ENCODE measurements around the gene LGALS13.

The LGALS13 gene, protein sequence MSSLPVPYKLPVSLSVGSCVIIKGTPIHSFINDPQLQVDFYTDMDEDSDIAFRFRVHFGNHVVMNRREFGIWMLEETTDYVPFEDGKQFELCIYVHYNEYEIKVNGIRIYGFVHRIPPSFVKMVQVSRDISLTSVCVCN

DNA sequence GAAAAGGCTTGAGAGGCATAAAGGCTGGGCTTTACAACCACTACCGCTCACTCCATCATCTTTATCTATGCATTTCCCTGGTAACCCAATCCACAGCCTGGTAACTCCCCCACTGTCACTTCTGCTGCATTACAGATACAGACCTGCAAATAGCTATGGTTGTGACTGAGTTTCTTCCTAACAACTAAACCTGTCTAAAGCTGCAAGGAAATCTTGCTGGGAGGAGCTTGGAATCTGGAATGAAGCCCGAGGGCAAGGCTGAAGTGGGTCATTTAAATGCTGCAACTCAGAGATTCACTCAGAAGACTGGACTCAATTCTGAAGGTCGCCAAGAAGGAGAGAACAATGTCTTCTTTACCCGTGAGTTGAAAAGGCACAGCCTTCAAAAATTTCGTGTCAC lies at the start of gene LGALS13:
Gene LGALS13, plus strand, starts transcription at position 301 of the 400 bp plus-strand sequence. Its CDS starts 45 bp downstream, at position 346.
- no peak for DNase-seq

DNA sequence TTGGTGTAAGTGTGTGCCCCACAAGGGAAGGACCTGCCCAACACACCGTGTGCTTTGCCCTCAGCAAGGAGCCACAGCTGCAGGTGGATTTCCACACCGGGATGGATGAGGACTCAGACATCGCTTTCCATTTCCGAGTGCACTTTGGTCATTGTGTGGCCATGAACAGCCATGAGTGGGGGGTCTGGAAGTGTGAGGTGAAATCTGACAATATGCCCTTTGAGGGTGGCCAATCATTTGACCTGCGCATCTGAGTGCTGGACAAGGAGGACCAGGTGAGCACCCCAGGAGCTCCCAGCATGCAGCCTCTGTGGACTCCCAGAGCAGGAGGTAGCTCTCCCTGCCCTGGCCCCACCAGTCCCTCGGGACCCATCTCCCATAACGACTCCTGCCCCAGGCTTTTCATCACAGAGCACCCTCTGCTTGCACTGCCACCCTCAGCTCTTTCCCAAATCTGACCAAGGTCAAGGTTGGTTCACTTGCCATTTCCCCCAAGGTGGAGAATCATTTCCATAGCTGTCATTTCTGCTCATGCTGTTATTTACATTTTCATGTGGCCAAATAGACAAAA lies 49.2 kb upstream of the LGALS13 start:
- no peak for DNase-seq

DNA sequence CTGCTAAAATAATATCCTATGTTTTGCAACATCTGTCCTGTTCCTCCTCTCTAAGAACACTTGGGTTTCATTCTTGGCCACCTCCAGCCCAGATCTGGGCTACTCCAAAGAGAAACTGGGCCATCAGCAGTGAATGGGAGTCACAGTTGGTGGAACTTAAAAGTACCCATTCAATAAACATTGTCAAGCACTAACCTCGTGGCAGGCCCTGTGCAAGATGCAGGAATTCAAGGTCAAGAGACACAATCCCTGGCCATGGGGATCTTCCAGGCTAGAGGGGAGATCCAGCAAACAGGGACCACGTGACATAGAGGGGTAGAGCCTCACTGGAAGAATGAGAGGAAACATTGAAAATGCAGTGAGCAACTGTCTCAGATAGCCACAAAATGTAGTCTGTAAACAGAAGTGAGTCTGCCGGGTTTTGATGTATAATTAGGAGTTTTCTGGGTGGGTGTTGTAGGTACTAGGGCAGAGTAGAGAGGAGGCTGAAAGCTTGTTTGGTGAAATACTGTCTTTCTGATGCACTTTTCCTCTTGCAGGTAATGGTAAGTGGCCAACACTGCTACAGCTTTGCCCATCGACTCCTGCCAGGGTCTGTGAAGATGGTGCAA lies 47.5 kb upstream of the LGALS13 start:
- DNase-seq = peak; percentile 41

DNA sequence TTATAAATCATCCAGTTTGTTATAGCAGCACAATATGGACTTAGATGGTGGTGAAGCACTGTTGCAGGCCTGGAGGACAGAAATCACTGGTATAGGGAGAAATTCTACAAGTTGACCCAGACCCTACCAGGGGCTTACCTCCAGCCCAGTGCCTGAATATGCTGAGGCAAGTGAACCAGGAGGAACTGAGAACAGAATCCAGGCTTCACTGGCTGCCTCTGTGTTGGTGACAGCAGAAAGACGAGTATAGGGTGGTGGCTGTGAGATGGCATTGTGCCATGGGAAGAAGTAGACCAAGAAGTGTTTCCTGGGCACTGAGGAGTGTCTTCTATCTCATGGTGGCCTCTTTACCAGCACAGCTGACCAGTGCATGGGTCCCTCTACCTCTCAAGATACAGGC lies 46.4 kb upstream of the LGALS13 start:
- no peak for DNase-seq

DNA sequence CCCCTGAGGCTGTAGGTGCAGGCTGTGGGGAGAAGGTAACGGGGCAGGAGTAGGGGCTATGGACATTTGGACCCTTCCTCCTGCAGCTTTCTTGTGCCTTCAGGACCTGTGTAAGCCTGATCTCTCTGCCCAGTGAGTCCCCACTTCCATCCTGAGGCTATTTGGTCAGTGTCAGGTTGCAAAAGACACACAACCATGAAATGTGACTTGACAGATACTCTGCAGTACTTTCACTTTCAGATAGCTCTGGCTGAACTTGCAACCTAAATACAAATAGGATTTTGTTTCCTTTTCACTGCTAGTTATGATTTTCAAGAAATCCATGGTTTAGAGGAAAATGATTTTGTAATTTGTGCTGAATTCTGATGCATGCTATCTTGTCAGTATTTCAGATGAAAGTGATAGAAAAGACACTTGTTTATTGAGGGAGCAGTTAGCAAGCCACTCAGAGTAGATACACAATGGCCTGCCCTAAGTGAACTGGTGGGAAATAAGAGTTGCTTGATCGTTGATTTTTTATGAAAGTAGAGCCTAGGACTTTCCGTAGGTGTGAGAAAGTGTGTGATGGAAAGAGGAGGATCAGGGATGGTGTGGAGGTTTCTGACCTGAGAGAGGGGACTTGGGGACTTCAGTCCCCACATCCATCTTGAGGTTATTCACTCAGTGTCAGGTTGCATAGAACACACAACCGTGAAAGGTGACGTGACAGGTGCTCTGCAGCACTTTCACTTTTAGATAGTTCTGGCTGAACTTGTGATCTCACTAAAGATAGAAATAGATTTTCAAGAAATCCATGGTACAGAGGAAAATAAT lies 44.3 kb upstream of the LGALS13 start:
- DNase-seq = peak; percentile 90

DNA sequence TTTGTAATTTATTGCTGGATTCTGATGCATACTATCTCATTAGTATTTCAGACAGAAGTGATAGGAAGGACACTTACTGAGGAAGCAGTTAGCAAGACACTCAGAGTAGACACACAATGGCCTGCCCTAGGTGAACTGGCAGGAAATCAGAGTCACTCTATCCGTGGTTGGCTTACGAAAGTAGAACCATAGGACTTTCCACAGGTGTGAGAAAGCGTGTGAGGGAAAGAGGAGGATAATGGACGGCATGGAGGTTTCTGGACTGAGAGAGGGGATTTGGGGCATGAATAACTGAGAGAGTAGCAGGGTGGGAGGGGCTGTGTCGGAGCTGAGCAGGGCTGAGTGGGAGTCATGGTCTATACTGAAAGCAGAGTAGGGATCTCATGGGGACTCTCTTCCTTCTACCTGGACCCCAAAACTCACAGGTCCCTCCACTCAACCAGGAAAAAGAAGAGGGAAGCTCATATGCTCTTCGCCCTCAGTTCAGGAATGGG lies 43.7 kb upstream of the LGALS13 start:
- no peak for DNase-seq

DNA sequence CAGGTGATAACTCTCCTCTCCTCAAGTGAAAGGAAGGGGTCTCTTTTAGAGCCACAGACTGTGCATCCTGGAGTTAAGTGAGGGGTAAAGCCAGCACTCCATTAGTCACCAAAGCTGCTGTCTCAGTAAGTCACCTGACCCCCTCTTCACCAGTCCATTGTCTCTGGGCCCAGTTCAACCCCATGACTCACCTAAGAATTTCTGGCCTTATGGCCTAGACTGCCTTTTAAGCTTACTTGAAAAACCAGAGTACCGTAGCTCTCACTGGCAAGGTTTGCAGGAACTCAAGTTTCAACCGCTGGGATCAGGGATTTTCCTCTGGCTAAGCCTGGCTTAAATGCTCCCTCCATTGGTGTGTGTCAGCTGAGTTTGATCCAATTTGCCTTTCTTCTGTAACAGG lies 38.9 kb upstream of the LGALS13 start:
- DNase-seq = no peak

DNA sequence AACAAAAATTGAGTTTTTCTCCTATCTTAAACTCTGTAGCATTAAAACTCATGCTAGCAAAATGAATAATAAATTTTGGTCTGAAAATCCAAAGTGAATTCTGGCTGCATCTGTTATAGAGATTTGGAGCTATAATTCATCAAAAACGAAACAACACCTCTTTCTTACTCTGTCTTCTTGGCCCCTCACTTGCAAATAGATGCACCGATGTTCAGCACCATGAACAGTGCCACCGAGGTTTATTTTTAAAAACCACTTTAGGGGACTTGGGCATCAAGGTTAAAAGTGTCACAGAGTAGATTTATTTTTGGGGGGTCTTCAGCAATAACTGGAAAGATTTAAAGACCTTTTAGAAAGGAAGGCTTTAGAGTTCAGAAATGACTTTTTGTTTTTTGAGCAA lies 36.3 kb upstream of the LGALS13 start:
- DNase-seq = no peak

DNA sequence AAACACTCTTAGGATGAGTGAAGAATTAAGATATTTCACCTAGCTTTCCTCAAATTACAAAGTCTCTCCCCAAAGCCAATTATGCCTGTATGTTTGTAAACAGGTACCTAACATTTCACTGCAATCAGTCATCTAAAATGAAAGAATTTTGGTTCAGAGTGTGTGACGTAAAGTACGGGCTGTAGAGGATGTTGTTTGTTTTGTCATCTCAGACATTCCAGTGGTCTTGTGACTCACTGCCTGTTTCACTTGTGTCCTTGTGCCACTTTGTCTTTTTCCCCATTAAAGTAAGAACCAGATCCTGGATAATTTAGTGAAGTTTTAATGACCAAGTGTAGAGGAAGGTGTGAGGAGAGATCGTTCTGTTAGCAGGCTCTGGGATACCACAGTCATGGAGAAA lies 33.7 kb upstream of the LGALS13 start:
- DNase-seq = no peak

DNA sequence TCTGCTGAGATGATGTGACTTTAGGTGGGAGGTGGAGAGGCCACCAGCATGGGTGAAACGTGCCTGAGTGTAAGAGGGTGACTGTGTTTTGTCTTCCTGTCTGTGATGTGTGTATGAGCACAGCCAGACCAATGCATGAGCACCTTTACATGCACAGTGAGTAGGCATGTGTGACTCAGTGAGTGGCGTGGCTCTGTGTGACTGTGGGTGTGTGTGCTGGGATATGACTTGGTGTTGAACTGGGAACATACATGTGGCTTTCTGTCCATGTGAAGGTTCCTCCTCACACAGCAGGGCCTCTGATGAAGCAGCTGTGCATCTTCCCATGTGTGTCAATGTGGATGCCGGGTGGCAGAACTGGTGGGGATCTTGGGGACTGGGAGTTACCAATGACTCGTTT lies 19.9 kb upstream of the LGALS13 start:
- DNase-seq = no peak

DNA sequence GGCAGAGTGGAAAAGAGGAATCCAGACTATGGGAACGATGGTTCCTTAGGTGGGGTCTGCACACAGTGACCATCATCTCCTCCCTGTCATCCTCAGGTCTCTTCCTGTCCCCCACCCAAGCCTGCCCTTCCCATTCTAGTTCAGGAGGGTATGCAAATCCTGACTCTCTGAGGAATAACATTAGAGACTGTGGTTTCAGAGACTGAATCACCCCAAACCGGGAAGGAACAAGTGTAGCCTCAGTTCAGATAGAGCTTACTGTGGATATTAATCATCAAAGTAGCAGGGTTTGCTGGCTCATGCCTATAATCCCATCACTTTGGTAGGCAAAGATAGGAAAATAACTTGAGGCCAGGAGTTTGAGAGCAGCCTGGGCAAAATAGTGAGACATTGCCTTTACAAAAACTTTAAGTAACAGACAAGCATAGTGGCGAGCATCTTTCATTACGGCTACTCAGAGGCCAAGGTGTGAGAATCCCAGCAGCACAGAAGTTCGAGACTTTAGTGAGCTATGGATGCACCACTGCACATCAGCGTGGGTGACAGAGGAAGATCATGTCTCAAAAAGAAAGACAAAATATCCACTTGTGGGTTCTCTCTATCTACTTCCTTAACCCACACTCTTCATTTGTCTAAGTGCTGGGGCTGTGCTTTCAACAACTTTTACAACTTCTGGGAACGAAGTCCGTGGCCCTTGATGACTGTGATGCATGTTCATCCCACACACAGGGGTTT lies 19.3 kb upstream of the LGALS13 start:
- no peak for DNase-seq

DNA sequence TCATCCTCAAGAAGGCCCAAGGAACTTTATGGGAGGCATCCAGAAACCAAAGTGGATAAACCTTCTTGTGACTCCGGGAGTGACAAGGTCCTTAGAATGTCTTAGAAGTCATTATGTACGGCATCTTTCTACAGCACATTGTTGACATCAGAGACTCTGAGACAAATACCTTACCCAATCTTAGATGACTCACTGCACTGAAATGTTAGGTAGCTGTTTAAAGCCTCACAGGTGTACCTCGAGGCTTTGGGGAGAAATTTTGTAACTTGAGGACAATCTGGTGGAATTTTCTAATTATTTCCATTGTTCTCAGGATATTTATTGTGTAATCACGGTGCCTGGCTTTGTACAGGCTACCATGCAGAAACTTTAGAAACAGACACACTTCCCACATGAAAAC lies 14.8 kb upstream of the LGALS13 start:
- DNase-seq = no peak

DNA sequence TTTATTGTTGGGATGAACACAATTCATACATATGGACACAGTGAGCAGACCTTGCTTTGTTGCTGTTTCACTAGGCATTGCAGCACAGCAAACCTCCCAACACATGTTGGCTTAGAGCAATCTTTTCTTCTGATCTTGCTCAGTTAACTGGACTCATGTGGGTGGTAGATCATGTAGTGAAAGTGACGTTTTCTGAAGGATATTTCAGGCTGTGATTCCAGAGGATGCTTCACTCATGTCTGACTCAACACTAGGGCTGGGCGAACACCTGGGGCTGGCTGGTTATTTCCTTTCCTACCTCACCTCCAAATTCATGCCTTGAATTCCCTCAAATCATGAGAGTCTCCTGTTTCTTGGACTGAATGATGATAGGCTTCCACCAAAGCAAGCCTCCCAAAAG lies 14.3 kb upstream of the LGALS13 start:
- DNase-seq = no peak

DNA sequence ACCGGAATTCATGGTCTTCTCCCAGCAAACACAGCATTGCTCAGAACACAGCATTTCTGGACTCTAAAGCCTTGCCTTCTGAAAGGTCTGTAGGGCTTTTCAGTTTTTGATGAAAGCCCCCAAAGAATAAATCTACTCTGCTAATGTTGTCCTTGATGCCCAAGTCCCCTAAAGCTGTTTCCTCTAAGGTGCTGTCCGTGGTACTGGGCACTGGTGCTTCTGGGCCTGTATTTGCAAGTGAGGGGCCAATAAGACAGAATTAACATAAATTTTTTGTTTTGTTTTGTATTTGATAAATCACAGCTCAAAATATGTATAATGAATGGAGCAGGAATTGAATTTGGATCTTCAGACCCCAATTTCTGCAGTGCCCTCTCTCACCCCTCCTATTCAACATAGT lies 12.1 kb upstream of the LGALS13 start:
- peak; percentile 3 for DNase-seq

DNA sequence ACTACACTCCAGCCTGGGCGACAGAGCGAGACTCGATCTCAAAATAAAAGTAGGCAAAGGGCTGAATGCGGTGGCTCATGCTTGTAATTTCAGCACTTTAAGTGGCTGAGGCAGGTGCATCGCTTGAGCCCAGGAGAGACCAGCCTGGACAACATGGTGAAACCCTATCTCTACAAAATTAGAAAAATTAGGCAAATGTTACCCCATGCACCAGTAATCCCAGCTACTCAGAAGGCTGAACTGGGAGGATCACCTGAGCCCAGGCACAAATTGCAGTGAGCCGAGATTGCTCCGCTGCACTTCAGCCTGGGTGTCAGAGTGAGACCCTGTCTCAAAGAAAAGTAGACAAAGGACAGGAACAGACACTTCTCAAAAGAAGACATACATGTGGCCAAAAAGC lies 9.9 kb upstream of the LGALS13 start:
- no peak for DNase-seq

DNA sequence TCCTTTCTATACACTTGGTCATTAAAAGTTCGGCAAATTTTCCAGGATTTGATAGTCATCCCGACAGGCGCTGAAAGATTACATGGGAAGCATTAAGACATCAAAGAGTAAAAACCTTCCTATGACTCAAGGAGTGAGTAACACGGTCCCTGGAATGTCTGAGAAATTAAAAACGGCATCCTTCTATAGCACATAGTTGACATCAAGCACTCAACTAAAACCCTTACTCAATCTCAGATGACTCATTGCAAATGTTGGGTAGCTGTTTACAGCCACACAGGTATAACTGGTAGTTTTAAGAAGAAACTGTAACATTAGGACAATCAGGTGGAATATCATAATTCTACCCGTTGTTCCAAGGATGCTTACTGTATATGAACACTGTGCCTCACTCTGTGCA lies 6.4 kb upstream of the LGALS13 start:
- no peak for DNase-seq

DNA sequence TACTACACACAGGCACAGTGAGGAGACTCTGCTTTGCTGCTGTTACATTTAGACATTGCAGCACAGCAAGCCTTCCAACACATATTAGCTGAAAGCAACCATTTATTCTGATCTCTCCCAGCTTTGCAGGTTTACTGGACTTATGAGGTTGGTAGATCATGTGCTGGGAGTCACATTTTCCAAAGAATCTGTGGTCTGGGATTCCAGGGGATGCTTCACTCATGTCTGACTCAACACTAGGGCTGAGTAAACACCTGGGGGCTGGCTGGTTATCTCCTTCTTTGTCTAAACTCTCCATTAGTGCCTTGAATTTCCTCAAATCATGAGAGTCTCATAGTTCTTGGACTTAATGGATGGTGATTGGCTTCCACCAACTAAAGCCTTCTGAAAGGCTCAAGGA lies 5.4 kb upstream of the LGALS13 start:
- DNase-seq = no peak

DNA sequence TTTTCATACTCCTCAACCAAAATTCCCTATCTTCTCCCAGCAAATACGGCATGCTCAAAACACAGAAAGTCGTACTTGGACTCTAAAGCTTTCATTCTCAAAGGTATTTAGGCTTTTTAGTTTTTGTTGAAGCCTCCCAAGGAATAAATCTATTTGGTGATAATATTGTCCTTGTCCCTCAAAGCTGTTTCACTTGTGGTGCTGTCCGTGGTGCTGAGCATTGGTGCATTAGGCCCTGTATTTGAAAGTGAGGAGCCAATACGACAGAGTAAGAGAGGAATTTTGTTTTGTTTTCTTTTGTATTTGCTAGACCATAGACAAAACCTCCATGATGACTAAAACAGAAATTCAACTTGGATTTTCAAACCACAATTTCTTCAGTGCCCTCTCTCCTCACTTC lies 3.2 kb upstream of the LGALS13 start:
- DNase-seq = peak; percentile 37

DNA sequence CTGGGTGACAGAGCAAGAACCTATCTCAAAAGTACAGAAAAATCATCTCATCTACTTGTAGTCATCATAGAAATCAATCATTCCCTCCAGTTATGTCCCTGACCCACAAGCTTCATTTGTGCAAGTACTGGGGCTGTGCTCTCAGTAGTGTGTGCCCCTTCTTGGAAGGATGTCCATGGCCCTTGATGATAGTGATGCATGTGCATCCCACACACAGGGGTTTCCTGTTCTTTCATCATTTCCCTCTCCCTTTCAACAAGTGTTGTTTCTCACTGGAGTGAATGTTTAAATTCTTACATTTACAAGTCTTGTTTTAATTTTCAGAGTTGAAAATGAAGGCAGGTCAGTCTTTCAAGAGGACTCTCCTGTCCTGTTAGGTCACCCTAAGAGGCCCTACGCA lies 1.5 kb downstream of the LGALS13 start:
- DNase-seq = no peak

DNA sequence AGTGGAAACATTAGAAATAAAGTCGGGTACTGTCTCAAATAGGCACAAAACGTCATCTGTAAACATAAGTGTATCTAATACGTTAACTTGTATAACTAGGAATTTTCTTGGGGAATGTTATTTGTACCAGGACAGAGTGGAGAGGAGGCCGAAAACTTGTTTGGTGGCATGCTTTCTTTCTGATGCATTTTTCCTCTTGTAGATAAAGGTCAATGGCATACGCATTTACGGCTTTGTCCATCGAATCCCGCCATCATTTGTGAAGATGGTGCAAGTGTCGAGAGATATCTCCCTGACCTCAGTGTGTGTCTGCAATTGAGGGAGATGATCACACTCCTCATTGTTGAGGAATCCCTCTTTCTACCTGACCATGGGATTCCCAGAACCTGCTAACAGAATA lies 4.7 kb downstream of the LGALS13 start:
- DNase-seq = no peak

DNA sequence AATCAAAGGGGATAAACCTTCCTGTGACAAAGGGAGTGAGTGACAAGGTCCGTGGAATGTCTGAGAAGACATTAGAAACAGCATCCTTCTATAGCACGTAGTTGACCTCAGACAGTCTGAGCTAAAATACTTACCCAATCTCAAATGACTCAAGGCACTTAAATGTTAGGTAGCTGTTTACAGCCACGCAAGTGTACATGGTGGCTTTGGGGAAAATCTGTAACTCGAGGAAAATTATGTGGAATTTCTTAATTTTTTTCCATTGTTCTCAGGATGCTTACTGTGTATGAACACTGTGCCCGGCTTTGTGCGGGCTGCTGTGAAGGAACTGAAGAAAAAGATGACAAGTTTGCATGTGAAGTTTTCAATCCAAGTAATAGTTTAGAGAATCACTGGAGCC lies 5.2 kb downstream of the LGALS13 start:
- DNase-seq = no peak

DNA sequence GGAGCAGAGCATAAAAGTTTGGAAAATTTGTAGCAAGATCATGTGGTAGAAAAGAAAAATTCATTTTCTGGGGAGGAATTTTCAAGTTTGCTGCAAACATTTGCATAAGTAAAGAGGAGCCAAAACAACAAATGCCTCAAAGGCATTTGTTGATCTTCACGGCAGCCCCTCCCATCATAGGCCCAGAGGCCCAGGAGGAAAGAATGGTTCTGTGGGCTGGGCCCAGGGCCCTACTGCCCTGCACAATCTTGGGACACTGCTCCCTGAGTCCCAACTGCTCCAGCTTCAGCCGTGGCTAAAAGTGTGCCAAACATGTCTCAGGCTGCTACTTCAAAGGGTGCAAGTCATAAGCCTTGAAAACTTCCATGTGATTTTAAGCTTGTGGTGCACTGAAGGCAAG lies 11.3 kb downstream of the LGALS13 start:
- no peak for DNase-seq

DNA sequence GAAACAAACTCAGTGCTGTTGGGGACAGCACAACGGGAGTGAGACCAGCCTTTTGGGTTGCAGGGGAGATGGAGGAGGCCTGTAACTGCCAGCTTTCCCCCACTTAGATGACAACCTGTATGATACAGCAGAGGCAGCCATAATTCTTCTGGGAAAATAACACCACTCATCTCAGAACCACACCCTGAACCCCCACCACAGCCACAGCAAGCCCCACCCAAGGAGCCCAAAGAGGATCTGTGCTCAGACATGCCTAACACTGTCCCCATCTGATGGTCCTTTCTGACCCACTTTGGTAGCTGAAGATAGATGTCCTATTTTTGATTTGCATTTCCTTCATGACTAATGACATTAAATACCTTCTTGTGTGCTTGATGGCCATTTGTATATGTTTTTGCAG lies 15.4 kb downstream of the LGALS13 start:
- no peak for DNase-seq
